HG03342 (cell line): Measurements from ENCODE around the gene SLK.

Source experiments
- ATAC-seq: cut with Tn5 transposase; IDR thresholded peaks from one replicate; pipeline ENCODE4 v1.9.1; 2021; ENCODE audit warnings: mild to moderate bottlenecking, moderate library complexity; ENCODE audit not compliant: unreplicated experiment

Gene SLK

GRCh38 chr10:103941801-103942200 lies 25.1 kb upstream of the SLK start:
- no peak for ATAC-seq

- ATAC-seq = no peak
Measured at GRCh38 chr10:103942866-103943265, 24.1 kb upstream of the SLK start.

GRCh38 chr10:103947799-103948516 lies 19.0 kb upstream of the SLK start:
- ATAC-seq = no peak

DNA sequence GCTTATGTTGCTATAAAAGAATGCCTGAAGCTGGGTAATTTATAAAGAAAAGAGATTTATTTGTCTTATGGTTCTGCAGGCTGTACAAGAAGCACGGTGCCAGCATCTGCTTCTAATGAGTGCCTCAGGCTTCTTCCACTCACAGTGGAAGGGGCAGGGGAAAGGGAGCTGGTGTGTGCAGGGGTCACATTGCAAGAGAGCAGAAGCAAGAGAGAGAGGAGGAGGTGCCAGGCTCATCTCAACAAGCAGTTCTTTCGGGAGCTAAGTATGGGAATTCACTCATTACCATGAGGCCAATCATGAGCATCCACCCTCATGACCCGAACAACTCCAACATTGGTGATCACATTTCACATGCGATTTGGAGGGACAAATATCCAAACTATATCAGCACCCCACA lies 17.2 kb upstream of the SLK start:
- ATAC-seq = no peak

DNA sequence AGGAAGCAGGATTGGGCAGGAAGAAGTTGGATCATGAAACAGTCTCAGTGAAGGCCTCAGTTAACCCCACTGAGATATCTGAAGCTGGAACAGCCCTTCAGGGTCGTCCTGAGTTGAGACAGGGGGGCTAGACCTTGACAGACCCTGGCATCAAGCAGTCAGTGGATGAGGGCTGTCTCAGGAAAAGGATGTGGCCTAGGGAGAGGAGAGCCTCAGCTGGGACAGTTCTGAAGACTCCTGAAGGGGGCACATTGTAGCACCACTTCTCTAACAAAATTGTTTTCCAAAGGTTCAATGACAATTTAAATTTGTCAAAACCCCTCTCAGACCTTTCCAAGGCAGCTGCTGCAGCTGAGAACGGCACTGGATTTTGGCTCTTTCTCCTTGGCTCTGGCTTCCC lies 15.8 kb upstream of the SLK start:
- no peak for ATAC-seq

DNA sequence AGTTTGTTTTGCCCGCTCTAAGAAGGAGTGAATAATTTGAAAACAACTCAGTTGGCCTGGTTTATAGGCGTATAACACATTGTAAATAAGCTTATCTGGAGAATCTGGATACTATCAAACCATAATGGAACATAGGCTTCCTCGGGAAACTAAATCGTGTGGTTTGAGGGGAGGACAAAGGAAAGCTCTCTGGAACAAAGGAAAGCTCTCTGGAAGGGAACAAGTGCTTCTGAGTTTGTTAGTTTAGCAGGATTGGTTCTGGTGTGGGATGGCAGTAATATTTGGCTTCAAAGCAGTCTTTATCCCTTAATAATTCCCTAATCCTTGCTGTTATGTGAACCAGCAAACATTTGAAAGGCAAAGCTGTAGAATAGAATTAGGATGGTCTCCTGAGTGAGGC lies 15.0 kb upstream of the SLK start:
- no peak for ATAC-seq

DNA sequence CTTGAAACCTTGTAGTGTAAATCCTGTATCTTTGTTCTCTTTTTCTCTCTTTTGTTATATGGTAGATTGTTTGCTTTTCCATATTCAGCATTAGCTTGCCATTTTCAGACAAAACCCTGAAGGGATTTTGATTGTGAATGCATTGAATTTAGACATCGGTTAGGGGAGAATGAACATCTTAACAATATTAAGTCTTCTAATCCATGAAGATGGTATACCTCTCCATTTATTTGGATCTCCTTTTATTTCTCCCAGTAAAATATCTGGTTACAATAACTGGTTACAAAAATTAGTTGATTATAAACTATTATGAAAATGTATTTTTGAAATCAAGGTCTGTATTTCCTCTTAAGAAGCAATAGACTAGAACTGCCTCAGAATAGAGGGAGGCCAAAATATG lies 12.4 kb upstream of the SLK start:
- ATAC-seq = no peak

DNA sequence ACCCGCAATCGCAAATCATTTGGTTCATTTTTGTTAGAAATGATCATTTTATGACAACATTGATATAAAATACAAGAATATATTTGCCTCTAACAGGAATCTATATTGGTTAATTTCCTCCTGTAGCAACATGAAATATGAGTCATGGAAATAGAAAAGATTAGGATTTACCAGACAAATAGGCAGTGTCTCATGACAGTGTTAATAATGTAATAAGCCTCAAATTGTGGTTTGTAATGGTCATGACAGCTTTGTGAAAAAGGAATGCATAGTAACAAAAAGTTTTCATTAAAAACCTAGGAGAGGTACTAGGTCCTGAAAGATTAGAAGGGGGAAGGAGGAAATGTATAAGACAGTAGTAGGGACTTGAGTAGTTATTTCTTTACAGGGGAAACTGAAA lies 7.9 kb upstream of the SLK start:
- ATAC-seq = no peak

DNA sequence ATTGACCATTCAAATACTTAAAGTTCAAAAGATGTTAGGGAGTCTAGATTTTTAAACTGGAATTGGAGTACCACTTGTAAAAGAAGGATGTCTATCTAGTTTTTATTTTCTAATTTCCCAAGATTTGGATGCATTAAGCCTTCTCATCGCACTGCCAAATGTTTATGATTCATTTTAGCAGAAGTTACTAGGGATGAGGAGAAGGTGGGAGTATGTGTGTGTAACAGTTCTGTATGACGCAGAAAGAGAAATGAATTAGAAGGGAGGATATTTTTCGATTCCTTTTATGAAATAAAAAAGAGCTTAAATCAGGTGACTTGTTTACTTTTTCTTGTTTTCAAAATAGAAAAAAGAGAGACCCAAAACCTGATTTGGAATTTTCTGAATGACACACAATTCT lies 6.8 kb upstream of the SLK start:
- no peak for ATAC-seq

DNA sequence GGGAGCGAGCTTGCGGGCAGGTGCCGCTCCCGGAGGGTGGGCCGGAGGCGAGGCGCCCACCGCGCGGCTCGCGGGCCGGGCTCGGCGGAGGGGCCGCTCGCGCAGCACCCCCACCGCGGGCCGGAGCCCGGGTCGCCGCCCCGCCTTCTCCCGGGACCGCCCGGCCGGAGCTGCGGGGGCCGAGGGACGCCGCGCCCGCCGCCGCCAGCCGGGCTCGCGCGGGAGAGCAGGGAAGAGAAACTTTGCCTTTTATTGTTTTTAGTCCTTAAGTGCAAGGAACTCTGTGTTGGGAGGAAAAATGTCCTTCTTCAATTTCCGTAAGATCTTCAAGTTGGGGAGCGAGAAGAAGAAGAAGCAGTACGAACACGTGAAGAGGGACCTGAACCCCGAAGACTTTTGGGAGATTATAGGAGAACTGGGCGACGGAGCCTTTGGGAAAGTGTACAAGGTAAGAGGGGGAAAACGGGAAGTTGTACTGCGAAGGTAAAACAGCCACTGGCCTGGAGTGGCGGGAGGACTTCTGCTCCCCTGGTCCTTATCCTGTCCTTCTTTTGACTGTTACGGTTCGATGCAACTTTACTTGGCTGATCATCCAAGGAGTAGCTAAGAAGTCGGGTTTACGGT lies 620 bp downstream of the SLK start:
- ATAC-seq = peak; percentile 27

DNA sequence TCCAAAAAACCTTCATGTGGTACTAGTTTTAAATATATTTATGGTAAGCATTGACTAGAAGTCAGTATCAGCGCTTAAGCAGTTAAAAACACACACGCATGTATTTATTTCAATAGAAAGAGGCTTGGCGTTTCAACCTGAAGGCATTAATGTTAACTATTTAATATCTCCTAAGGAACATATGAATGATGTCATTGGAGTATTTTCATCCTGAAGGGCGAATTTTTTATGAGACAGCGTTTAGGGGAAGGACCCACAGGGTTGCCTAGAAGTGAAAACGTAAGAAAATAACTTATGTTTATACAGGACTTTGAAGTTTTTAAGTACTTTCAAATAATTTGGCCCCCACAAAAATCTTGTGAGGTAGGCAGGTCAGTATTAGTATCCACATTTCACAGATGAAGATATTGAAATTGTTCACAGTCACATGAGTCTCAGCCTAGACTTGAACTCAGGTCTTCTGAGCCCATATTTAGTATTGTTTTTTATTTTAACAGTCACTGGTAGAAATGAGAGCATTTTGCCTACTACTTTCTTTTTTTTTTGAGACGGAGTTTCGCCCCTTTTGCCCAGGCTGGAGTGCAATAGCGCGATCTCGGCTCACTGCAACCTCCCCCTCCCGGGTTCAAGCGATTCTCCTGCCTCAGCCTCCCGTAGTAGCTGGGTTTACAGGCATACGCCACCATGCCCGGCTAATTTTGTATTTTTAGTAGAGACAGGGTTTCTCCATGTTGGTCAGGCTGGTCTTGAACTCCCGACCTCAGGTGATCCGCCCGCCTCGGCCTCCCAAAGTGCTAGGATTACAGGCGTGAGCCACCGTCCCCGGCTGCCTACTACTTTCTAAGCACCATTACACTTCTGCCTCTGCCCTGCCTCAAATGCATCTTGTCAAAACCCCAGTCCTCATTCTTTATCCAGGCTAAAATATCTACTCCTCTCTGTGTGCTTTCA lies 1.8 kb downstream of the SLK start:
- ATAC-seq = no peak

DNA sequence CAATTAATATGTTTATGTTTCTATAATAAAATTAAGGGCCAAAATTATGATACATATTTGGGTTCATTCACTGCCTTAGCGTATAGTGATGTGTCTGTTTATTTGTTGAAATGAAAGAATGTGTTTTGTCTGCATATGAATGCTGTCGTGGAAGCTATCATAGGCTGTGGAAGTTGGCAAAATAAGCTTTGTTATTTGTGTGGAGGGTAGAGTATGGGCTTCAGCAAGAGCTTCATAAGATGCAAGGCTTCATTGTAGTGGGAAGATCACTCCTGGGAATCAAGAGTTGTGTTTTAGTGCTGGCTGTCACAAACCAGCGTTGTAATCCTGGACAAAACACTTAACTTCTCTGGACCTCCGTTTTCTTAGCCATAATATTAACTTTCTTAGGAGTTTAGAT lies 2.5 kb downstream of the SLK start:
- ATAC-seq = no peak

DNA sequence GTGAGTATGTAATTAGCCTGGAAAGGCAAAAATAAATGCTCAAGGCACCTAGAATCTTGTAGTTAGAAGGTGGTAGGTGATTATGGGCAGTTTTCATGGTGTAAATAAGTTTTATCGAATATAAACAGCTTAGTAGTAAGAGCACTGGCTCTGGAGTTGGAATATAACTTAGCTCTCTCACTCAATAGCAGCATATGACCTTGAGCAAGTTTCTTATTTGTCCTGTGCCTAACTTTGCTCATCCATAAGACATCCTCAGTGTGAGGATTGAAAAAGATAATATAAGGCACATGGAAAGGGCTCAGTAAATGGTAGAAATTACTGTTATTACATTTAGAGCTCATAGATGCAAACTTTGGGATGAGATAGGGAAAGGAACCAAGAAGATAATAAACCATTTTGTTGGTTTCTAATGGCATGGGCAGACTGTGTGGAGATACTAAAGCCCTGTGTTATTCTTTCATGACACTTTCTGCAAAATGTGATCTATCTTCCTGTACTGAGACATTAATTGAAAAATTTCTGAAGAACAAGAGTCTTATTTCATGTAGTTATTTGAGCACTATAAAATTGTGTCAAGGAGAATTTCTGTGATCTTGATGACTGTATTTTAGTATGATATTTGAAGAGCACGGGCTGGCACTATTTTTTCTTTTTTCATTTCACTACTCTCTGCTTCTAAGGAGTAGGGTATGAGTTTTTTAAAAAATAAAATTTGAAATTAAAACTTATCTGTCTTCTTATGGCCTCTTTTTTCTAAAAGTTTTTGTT lies 3.1 kb downstream of the SLK start:
- no peak for ATAC-seq

- ATAC-seq = no peak
Measured at GRCh38 chr10:103975169-103975568, 8.2 kb downstream of the SLK start.

DNA sequence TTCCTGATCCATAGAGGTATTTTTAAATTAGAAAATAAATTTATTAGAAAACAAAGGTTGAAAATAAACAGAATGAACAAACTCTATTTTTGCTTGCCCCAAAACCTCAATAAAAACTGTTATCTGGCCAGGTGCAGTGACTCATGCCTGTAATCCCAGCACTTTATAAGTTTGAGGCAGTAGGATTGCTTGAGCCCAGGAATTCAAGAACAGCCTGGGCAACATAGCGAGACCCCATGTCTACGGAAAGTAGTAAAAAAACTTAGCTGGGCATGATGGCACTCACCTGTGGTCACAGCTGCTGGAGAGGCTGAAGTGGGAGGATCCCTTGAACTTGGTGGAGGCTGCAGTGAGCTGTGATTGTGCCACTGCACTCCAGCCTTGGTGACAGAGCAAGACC lies 10.3 kb downstream of the SLK start:
- ATAC-seq = no peak

DNA sequence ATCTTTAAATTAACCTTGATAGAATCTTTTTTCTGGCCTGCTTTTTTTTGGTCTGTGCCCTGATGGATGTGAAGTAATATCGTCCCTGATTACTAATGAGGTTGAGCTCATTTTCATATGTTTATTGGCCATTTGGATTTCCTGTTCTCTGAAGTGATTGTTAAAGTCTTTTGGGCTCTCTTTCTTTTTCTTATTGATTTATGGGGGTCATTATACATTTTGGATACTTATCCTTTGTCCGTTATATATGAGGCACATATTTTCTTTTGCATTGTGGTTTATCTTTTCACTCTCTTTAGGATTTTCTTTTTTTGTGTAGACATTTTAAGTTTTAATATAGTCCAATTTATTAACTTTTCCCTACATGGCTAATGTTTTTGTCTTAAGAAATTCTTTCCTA lies 12.6 kb downstream of the SLK start:
- ATAC-seq = no peak

DNA sequence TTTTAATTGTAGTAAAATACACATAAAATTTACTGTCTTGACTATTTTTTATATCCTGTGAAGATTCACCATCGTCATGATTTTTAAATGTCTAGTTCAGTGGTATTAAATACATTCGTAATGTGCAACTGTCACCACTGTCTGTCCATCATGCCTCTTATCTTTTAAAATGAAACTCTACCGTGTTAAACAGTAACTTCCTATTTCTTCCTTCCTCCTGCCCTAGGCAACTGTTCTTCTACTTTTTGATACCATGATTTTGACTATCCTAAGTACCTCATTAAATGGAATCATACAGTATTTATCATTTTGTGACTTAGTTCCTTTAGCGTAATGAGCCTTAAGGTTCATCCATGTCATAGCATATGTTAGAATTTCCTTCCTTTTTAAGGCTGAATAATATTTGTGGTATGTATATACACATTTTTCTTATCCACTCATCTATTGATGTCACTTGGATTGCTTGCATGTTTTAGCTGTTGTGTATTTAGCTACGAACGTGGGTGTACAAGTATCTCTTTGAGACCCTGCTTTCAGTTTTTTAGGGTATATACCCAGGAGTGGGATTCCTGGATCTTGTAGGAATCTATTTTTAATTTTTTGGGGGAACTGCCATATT lies 13.5 kb downstream of the SLK start:
- ATAC-seq = no peak

- ATAC-seq = no peak
Measured at GRCh38 chr10:103982639-103983038, 15.7 kb downstream of the SLK start.

DNA sequence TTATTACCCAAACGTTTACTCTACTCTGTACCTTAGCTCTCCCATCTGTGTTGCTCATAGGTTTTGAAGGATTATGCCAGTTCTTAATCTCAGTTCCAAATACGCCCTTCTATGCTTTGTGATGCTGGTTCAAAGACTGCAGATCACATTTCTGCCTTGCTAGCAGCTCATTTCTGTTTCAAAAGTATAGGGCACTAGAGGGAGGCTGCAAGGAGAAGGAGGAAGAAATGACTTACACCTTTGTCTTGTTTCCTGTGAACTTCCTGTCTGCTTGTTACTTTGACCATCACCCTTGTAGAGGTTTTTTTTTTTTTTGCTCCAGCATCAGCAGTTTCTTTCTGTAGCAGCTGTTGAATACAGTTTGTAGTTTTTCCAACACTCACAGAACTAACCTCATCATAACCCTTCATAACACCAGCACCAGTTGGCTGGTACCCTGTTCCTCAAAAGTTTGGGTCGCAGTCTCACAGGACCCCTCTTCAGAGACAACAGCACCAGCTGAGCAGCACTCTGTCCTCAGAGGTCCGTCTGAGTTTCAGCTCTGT lies 16.5 kb downstream of the SLK start:
- peak; percentile 82 for ATAC-seq

DNA sequence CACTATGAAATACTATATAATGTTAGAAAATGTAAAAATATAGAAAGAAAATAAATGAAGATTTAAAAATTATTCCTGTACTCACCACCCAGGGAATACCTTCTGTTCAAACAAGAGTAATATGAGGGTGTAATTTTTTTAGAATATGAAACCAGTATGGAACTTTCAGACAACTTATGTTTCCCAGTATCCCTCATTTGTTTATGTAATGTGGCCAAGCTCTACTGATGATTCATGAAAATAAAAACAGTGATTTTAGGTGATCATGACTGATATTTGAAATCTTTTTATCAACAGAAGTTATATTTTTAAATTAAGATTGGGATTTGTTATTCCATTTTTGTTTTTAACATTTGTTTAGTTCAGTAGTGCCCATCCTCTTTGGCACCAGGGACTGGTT lies 18.8 kb downstream of the SLK start:
- no peak for ATAC-seq
